Thyroid gland (tissue), 4 donors: ENCODE results near the gene PDZD7.

Experiments used
- POLR2A ChIP-seq, 2 donors: fragments of 450-650 bp; IDR thresholded peaks; one replicate each; pipeline ENCODE4 v1.6.1; 2017; ENCODE audit warnings: antibody characterized with exemption in 2 of 2, mild to moderate bottlenecking in 2 of 2, moderate library complexity in 1 of 2
- TF ChIP-seq, protein P1 (sequence below), 6 experiments: fragments of 200-600 bp in 3 of 6; fragments of 450-650 bp in 3 of 6; sonication (generic) in 3 of 6; IDR thresholded peaks; one replicate each; pipeline ENCODE4 v1.5.1; 2016 to 2019; ENCODE audit warnings: antibody characterized with exemption in 6 of 6, mild to moderate bottlenecking in 2 of 6, inconsistent platforms in 1 of 6, moderate library complexity in 1 of 6

- TF ChIP-seq, protein P1, sequence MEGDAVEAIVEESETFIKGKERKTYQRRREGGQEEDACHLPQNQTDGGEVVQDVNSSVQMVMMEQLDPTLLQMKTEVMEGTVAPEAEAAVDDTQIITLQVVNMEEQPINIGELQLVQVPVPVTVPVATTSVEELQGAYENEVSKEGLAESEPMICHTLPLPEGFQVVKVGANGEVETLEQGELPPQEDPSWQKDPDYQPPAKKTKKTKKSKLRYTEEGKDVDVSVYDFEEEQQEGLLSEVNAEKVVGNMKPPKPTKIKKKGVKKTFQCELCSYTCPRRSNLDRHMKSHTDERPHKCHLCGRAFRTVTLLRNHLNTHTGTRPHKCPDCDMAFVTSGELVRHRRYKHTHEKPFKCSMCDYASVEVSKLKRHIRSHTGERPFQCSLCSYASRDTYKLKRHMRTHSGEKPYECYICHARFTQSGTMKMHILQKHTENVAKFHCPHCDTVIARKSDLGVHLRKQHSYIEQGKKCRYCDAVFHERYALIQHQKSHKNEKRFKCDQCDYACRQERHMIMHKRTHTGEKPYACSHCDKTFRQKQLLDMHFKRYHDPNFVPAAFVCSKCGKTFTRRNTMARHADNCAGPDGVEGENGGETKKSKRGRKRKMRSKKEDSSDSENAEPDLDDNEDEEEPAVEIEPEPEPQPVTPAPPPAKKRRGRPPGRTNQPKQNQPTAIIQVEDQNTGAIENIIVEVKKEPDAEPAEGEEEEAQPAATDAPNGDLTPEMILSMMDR (IDR thresholded peaks at IDR 0.05), result no peak
- peak in 1 of 2 donors; percentile 59 for TF ChIP-seq POLR2A (IDR thresholded peaks at IDR 0.05)
These were observed 43.8 kb downstream of the PDZD7 start, which contains the start of the genes MRPL43 and TWNK for GRCh38 chr10:100986952-100987684.
